HG02610 (cell line): Measurements from ENCODE around the gene ARHGAP29.
"Not testable (repeated sequence)": the region's sequence is repeated elsewhere in the genome, so short reads cannot be mapped to it uniquely, and the experiment has no call there.

Experiments used
- ATAC-seq: cut with Tn5 transposase; IDR thresholded peaks from one replicate; pipeline ENCODE4 v1.9.1; 2021; ENCODE audit warnings: mild to moderate bottlenecking, moderate library complexity; ENCODE audit not compliant: unreplicated experiment

ARHGAP29 gene

DNA sequence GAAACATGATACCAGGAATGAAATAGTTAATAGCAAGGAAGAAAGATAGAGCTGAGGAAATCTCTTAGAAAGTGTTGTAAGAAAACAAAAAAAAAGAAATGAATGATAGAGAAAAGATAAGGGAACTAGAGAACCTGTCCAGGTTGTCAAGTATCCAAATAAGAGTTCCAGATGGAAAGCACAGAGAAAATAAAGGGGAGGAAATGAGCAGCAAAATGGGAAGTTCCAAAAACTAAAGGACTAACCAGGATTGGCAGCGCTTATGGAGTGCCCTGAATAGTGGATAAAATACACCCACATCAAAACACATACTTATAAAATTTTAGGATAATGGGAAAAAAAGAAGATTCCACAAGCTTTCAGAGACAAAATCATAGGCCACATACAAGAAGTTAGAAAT, 55.2 kb downstream of the ARHGAP29 start:
- ATAC-seq: no peak

DNA sequence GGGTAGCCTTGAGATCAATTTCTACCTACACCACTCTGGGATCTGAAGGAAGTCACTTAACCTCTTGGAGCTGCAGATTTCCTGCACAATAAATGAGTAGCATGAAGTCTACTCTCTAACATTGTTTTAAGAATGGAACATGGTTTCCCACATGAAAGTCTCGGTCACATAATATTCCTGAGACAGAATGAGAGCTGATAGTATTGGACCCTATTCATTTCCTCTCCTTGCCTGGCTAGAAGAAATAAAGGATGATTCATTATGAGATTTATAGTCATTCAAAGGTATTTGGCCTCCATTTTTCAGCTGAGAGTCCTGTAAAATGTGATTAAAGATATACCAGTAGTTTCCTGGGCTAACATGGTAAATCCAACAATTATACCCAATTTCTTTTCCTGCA, 56.7 kb downstream of the ARHGAP29 start:
- no peak for ATAC-seq

GRCh38 chr1:94178901-94179300, 58.5 kb downstream of the ARHGAP29 start:
- ATAC-seq: no peak

DNA sequence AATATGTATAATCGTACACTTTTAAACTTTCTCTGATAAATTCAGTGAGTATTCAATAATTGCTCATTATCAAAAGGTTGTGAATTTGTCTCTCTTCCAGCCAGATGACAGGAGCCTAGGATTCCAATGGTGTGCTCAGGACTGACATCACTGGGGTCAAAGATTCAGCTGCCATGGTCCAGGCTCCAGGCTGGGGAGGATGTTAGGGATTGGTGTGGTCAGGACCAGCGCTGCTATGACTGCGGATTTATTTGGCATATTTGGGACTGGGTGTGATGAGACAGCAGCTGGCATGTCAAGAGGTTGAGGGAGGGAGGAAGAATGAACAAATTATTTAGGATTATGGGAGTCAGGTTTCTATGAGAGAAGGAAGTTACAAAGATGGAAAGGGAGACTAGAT, 68.3 kb downstream of the ARHGAP29 start:
- ATAC-seq: no peak

DNA sequence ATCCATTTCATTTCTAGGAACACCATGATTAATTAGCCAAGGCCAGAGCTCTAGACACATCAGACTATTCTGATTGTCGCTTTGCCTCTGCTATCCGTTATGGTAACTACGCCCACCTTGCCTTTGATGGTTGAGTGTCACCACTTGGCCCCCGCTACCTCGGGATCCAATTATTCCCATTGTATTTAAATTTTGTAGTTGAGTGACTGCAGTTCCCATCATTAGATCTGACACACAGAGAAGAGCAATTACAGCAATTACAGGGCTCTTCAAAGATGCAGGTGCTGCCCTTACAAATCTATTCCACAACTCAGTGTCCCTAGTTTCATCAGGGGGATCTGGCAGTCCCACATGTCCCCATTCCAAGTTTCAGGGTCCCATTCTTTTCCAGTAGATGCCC, 71.5 kb downstream of the ARHGAP29 start:
- no peak for ATAC-seq

DNA sequence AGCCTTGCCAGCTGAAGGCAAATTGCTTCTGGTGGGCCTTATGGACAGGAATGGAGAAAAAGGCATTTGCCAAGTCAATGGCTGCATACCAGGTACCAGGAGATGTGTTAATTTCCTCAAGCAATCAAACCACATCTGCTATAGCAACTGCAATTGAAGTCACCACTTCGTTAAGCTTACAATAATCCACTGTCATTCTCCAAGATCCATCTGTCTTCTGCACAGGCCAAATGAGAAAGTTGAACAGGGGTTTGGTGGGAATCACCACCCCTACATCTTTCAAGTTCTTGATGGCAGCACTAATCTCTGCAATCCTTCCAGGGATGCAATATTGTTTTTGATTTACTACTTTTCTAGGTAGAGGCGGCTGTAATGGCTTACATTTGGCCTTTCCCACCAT, 72.5 kb downstream of the ARHGAP29 start:
- ATAC-seq: not testable (repeated sequence)

DNA sequence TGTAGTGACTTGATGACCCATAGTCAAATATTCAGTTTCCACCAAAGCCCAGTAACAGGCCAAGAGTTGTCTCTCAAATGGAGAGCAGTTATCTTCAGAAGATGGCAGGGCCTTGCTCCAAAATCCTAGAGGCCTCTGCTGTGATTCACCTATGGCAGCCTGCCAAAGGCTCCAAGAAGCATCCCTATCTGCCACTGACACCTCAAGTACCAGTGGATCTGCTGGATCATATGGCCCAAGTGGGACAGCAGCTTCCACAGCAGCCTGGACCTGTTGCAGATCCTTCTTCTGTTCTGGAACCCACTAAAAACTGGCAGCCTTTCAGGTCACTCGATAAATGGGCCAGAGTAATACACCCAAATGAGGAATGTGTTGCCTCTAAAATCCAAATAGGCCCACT, 73.3 kb downstream of the ARHGAP29 start:
- ATAC-seq: not testable (repeated sequence)

DNA sequence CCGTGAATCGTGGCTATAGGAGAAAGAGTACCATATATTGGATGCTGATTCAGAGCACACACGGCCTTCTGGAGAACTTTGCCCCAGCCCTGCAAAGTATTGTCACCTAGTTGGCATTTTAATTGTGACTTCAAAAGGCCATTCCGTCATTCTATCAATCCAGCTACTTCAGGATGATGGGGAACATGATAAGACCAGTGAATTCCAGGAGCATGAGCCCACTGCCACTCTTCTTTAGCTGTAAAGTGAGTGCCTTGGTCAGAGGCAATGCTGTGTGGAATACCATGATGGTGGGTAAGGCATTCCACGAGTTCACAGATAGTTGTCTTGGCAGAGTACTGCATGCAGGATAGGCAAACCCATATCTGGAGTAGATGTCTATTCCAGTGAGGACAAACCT, 74.1 kb downstream of the ARHGAP29 start:
- not testable (repeated sequence) for ATAC-seq

DNA sequence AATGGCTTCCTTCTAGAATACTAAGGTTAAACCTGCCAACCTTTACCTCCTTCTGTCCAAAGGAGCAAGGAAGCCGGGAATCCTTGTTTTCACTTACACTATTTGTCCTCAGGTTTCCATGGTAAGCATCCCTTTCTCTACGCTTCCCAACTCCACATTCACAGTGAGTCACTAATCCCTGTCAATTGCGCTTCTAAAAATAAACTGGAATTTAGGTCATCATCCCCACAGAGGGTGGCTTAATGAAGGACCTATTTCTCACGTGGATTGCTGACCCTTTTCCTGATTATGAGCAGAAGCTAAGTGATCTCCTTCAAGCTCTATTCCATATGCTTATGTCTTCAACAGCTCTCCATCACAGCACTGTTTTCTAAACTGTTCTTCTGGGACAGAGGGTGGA, 76.6 kb downstream of the ARHGAP29 start:
- no peak for ATAC-seq

GRCh38 chr1:94156096-94156625, 81.2 kb downstream of the ARHGAP29 start:
- ATAC-seq: no peak

GRCh38 chr1:94154989-94155388, 82.4 kb downstream of the ARHGAP29 start:
- ATAC-seq: no peak

GRCh38 chr1:94153133-94153532, 84.3 kb downstream of the ARHGAP29 start:
- no peak for ATAC-seq

DNA sequence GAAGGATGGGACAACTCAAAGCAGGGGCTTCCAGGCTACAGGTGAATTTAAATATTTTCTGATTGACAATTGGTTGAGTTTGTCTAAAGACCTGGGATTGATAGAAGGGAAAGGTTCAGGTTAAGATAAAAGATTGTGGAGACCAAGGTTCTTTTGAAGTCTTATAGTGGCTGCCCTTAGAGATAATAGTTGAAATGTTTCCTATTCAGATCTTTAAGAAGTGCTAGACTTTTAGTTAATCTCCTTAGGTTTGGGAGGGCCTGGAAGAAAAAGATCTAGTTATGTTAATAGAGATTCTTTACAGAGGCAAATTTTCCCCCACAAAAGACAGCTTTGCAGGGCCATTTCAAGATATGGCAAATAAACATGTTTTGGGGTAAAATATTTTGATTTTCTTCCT, 88.2 kb downstream of the ARHGAP29 start:
- not testable (repeated sequence) for ATAC-seq

- no peak for ATAC-seq
Measured at GRCh38 chr1:94146273-94146672, 91.1 kb downstream of the ARHGAP29 start.

DNA sequence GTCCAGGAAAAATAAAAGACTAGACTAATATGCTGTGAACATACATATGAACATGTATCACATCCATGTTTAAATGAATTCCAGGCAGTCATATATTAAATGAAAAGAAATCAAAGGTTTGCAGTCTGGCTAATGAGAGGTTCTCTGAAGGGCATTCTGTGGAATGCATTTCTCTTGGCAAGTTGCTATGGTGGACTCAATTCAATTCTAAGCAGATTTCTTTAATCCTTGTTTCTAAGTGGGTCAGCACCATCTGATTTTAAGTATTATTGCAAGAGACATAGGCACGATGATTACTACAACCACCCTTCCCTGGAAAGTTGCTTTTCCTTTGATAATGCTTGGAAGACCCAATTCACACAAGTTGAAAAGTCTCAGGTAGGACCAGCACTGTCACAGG, 92.5 kb downstream of the ARHGAP29 start:
- no peak for ATAC-seq

GRCh38 chr1:94143809-94144176, 93.6 kb downstream of the ARHGAP29 start:
- no peak for ATAC-seq

GRCh38 chr1:94143173-94143808, 94.1 kb downstream of the ARHGAP29 start:
- no peak for ATAC-seq

- no peak for ATAC-seq
Measured at GRCh38 chr1:94142583-94142982, 94.8 kb downstream of the ARHGAP29 start.

GRCh38 chr1:94142022-94142421, 95.4 kb downstream of the ARHGAP29 start:
- ATAC-seq: no peak

GRCh38 chr1:94132111-94132510, 105.3 kb downstream of the ARHGAP29 start:
- no peak for ATAC-seq

DNA sequence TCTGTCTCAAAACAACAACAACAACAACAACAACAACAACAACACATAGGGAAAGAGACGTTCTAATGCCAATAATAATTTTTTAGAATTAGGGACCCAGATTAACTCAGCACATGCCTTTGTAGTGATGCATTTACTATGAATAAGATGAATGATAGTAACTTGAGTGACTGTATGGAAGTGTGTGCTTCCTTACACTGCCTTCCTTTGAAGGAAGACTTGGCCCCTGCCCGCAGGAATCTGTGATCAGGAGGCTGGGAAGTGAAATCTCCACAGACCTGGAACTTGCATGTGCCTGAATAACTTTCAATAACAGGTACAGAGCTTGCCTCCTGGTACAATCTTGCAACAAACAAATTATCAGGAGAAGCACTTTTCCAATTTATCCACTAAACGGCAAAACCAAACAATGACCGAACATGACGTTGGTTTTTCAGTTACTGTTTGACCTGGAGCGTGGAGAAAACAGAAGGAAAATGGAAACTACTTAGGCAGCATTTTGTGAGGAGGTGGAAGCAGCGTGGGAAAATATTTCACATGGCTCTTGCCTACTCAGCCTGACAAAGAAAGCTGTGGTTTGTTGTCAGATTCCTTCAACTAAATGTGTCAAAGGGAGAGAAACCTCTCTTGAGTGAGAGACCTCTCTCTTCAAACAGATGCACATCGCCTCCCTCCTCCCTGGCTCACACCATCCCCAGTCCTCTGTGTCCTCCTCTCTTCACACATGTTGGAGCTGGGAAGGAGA, 106.4 kb downstream of the ARHGAP29 start:
- no peak for ATAC-seq

DNA sequence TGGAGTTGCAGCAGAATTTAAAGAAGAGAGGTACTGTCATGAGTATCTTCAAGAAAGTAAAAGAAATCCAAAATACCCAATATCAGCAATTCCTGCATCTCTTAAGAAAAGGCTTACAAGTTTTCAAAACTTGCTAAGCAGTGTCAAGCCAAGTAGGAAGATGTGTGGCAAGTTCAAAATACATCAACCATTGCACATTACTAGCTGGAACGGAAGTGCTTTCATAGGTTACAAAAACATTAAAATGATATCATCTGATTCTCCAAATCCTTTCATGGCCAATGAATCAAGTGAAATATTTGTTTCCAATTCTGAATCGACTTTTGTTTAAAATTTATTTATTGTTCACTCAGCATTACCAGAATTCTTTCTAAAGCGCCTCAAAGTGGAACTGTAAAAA, 110.7 kb downstream of the ARHGAP29 start:
- no peak for ATAC-seq
